SK-N-SH treated with all-trans-retinoic acid at 6 μM for 48 hours (cell line): ENCODE measurements around the gene MCU.

Experiments used
- ATAC-seq: fragments of 200-7000 bp; cut with Tn5 transposase; 3 replicates; pipeline ENCODE4 v1.9.1; 2020; ENCODE audit warnings: mild to moderate bottlenecking, moderate library complexity
- ARNTL ChIP-seq: fragments of 450-650 bp; formaldehyde crosslinking; IDR thresholded peaks from 2 replicates; pipeline ENCODE4 v1.5.0; 2020; ENCODE audit warnings: low read depth, mild to moderate bottlenecking, moderate library complexity, borderline replicate concordance
- BACH2 ChIP-seq: fragments of 250-450 bp; sonication (Bioruptor Pico); IDR thresholded peaks from 2 replicates; pipeline ENCODE4 v1.9.0; 2021; ENCODE audit warnings: mild to moderate bottlenecking, borderline replicate concordance
- CREB5 ChIP-seq: fragments of 250-450 bp; sonication (Bioruptor Pico); IDR thresholded peaks from 2 replicates; pipeline ENCODE4 v1.5.1; 2020; ENCODE audit warnings: low read depth, mild to moderate bottlenecking, moderate library complexity
- CSDC2 ChIP-seq: fragments of 250-450 bp; sonication (Bioruptor Pico); IDR thresholded peaks from 2 replicates; pipeline ENCODE4 v1.5.0; 2020; ENCODE audit warnings: mild to moderate bottlenecking, moderate library complexity
- ESRRG ChIP-seq: fragments of 250-450 bp; sonication (Bioruptor Pico); IDR thresholded peaks from 2 replicates; pipeline ENCODE4 v1.6.1; 2021; ENCODE audit warnings: mild to moderate bottlenecking
- GLIS3 ChIP-seq: fragments of 250-450 bp; sonication (Bioruptor Pico); IDR thresholded peaks from 2 replicates; pipeline ENCODE4 v1.5.0; 2020; ENCODE audit warnings: mild to moderate bottlenecking, moderate library complexity
- ISL1 ChIP-seq: fragments of 250-450 bp; sonication (Bioruptor Pico); IDR thresholded peaks from 2 replicates; pipeline ENCODE4 v2.1.2; 2022; ENCODE audit warnings: mild to moderate bottlenecking, moderate library complexity
- OSR1 ChIP-seq: fragments of 250-450 bp; sonication (Bioruptor Pico); IDR thresholded peaks from 2 replicates; pipeline ENCODE4 v1.8.0; 2022; ENCODE audit warnings: moderate library complexity, mild to moderate bottlenecking, inconsistent platforms
- PATZ1 ChIP-seq: fragments of 250-450 bp; sonication (Bioruptor Pico); IDR thresholded peaks from 2 replicates; pipeline ENCODE4 v1.8.0; 2020; ENCODE audit warnings: mild to moderate bottlenecking, moderate library complexity, borderline replicate concordance
- PPARA ChIP-seq: fragments of 250-450 bp; sonication (Bioruptor Pico); IDR thresholded peaks from 2 replicates; pipeline ENCODE4 v1.5.0; 2020; ENCODE audit warnings: mild to moderate bottlenecking, borderline replicate concordance
- SNAI2 ChIP-seq: fragments of 250-450 bp; sonication (Bioruptor Pico); IDR thresholded peaks from 2 replicates; pipeline ENCODE4 v1.5.0; 2020; ENCODE audit warnings: mild to moderate bottlenecking, moderate library complexity
- TCF4 ChIP-seq: fragments of 250-450 bp; sonication (Bioruptor Pico); IDR thresholded peaks from 2 replicates; pipeline ENCODE4 v1.8.0; 2021; ENCODE audit warnings: mild to moderate bottlenecking, moderate library complexity, borderline replicate concordance
- ZC3H10 ChIP-seq: fragments of 250-450 bp; sonication (Bioruptor Pico); IDR thresholded peaks from 2 replicates; pipeline ENCODE4 v1.5.1; 2021; ENCODE audit warnings: mild to moderate bottlenecking, moderate library complexity
- ZFP3 ChIP-seq: fragments of 250-450 bp; sonication (Bioruptor Pico); IDR thresholded peaks from 2 replicates; pipeline ENCODE4 v1.5.0; 2020; ENCODE audit warnings: mild to moderate bottlenecking, moderate library complexity
- ZNF565 ChIP-seq: fragments of 450-650 bp; formaldehyde crosslinking; conservative IDR thresholded peaks from 2 replicates; pipeline ENCODE4 v1.5.0; 2020; ENCODE audit warnings: low read depth, mild to moderate bottlenecking, moderate library complexity
- ZNF70 ChIP-seq: fragments of 450-650 bp; formaldehyde crosslinking; IDR thresholded peaks from 2 replicates; pipeline ENCODE4 v1.5.0; 2020; ENCODE audit warnings: mild to moderate bottlenecking, moderate library complexity
- ZNF8 ChIP-seq: fragments of 450-650 bp; formaldehyde crosslinking; IDR thresholded peaks from 2 replicates; pipeline ENCODE4 v1.5.0; 2020; ENCODE audit warnings: mild to moderate bottlenecking, moderate library complexity
- TF ChIP-seq, protein P1 (sequence below): fragments of 250-450 bp; sonication (Bioruptor Pico); IDR thresholded peaks from 2 replicates; pipeline ENCODE4 v1.5.1; 2021; ENCODE audit warnings: mild to moderate bottlenecking, moderate library complexity
- TF ChIP-seq, protein P2 (sequence below): fragments of 250-450 bp; sonication (Bioruptor Pico); IDR thresholded peaks from 2 replicates; pipeline ENCODE4 v1.5.0; 2020; ENCODE audit warnings: mild to moderate bottlenecking, moderate library complexity

Gene MCU

DNA sequence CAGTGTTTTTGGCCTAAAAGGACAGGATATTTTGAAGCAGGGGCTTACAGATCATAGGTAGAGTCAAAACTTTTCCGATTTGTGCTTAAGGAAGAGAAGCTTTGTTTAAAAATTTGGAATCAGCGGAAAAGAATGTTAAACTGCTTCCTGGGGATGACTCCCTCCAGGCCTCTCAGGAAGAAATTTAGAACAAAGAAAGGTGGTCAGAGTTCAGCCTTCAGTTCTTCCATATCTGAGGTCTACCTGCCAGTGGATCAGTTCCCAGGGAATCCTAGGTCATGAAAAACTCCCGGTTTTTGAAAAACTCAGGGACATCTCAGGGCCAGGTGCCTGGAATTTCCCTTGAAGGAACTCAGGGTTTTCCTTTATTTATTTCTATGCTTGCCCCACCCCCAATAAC is 100.3 kb downstream of the MCU start:
- TF ChIP-seq ZC3H10 (CRISPR knock-in tag) = no peak
- TF ChIP-seq PATZ1 (CRISPR knock-in tag) = no peak
- TF ChIP-seq SNAI2 = no peak
- no peak for TF ChIP-seq ZNF70 (CRISPR knock-in tag)
- no peak for TF ChIP-seq OSR1
- TF ChIP-seq, protein P1, sequence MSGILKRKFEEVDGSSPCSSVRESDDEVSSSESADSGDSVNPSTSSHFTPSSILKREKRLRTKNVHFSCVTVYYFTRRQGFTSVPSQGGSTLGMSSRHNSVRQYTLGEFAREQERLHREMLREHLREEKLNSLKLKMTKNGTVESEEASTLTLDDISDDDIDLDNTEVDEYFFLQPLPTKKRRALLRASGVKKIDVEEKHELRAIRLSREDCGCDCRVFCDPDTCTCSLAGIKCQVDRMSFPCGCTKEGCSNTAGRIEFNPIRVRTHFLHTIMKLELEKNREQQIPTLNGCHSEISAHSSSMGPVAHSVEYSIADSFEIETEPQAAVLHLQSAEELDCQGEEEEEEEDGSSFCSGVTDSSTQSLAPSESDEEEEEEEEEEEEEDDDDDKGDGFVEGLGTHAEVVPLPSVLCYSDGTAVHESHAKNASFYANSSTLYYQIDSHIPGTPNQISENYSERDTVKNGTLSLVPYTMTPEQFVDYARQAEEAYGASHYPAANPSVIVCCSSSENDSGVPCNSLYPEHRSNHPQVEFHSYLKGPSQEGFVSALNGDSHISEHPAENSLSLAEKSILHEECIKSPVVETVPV (CRISPR knock-in tag) = no peak
- TF ChIP-seq TCF4 = no peak
- no peak for TF ChIP-seq GLIS3 (CRISPR knock-in tag)
- no peak for TF ChIP-seq ARNTL (CRISPR knock-in tag)
- no peak for TF ChIP-seq ZFP3 (CRISPR knock-in tag)
- TF ChIP-seq BACH2 (CRISPR knock-in tag) = no peak
- ATAC-seq = no peak

GRCh38 chr10:72793752-72794151 is 101.8 kb downstream of the MCU start:
- no peak for ATAC-seq
- TF ChIP-seq PPARA (CRISPR knock-in tag) = no peak
- TF ChIP-seq PATZ1 (CRISPR knock-in tag) = no peak
- TF ChIP-seq ZFP3 (CRISPR knock-in tag) = no peak
- no peak for TF ChIP-seq CSDC2 (CRISPR knock-in tag)
- no peak for TF ChIP-seq ZNF8
- no peak for TF ChIP-seq ZNF70 (CRISPR knock-in tag)
- TF ChIP-seq ZNF565 = no peak
- no peak for TF ChIP-seq ESRRG (CRISPR knock-in tag)
- no peak for TF ChIP-seq OSR1
- TF ChIP-seq, all 23 proteins: peak for 0

GRCh38 chr10:72794260-72794659 is 102.3 kb downstream of the MCU start:
- ATAC-seq = no peak
- TF ChIP-seq PPARA (CRISPR knock-in tag) (no peak), SNAI2 (no peak), ISL1 (CRISPR knock-in tag) (no peak), ZNF8 (no peak), ZFP3 (CRISPR knock-in tag) (no peak), CREB5 (CRISPR knock-in tag) (no peak), ARNTL (CRISPR knock-in tag) (no peak), CSDC2 (CRISPR knock-in tag) (no peak), OSR1 (no peak), GLIS3 (CRISPR knock-in tag) (no peak), TCF4 (no peak), ESRRG (CRISPR knock-in tag) (no peak), ZNF565 (no peak), ZC3H10 (CRISPR knock-in tag) (no peak)
- TF ChIP-seq, protein P2, sequence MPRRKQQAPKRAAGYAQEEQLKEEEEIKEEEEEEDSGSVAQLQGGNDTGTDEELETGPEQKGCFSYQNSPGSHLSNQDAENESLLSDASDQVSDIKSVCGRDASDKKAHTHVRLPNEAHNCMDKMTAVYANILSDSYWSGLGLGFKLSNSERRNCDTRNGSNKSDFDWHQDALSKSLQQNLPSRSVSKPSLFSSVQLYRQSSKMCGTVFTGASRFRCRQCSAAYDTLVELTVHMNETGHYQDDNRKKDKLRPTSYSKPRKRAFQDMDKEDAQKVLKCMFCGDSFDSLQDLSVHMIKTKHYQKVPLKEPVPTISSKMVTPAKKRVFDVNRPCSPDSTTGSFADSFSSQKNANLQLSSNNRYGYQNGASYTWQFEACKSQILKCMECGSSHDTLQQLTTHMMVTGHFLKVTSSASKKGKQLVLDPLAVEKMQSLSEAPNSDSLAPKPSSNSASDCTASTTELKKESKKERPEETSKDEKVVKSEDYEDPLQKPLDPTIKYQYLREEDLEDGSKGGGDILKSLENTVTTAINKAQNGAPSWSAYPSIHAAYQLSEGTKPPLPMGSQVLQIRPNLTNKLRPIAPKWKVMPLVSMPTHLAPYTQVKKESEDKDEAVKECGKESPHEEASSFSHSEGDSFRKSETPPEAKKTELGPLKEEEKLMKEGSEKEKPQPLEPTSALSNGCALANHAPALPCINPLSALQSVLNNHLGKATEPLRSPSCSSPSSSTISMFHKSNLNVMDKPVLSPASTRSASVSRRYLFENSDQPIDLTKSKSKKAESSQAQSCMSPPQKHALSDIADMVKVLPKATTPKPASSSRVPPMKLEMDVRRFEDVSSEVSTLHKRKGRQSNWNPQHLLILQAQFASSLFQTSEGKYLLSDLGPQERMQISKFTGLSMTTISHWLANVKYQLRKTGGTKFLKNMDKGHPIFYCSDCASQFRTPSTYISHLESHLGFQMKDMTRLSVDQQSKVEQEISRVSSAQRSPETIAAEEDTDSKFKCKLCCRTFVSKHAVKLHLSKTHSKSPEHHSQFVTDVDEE (CRISPR knock-in tag) = no peak
- TF ChIP-seq, protein P1 (CRISPR knock-in tag) = no peak
